GM12878 (cell line): ENCODE results near the gene POLE3. TPM values are rescaled to one million over a fixed set of nuclear protein-coding genes. Genes with fewer than 3 reads are reported as not detected.

Experiments used
- ATAC-seq: fragments of 200-7000 bp; cut with Tn5 transposase; 3 replicates; pipeline ENCODE4 v1.9.1; 2020; ENCODE audit warnings: mild to moderate bottlenecking, moderate library complexity
- BruUV-seq: library from RNA; stranded (reverse); fragments of 400-500 nt; replicated peaks from 2 replicates; lab custom pipeline; 2021; lab: Mats Ljungman, UMichigan
- CTCF ChIA-PET: fragments of 300-600 bp; sonication (Branson Sonifier 250); formaldehyde crosslinking; extraction: SDS; loops from one replicate; lab custom pipeline; 2021; ENCODE audit warnings: inconsistent platforms; lab: Yijun Ruan, JAX
- POLR2A ChIA-PET: fragments of 350-600 bp; formaldehyde crosslinking; extraction: SDS; loops from one replicate; lab custom pipeline; 2021; ENCODE audit warnings: inconsistent platforms; lab: Charles Lee
- RAD21 ChIA-PET: fragments of 300-600 bp; sonication (Branson Sonifier 250); formaldehyde crosslinking; loops from one replicate; lab custom pipeline; 2023; ENCODE audit warnings: antibody characterized with exemption; ENCODE audit not compliant: unreplicated experiment; lab: Charles Lee
- SMC1A ChIA-PET: fragments of 300-600 bp; sonication (Branson Sonifier 250); formaldehyde crosslinking; loops from one replicate; lab custom pipeline; 2023; ENCODE audit not compliant: unreplicated experiment, uncharacterized antibody; lab: Charles Lee
- DNase-seq: peaks from one replicate; pipeline ENCODE4 v3.0.0-alpha.2; 2011; ENCODE audit warnings: low read depth, low spot score
- FAIRE-seq: peaks from 3 replicates; lab custom pipeline; 2011; peaks lifted over from hg19 to GRCh38; lab: Jason Lieb, UNC
- H2AFZ ChIP-seq: 2 replicates; pipeline ENCODE4 v1.6.0; 2011; ENCODE audit warnings: low read depth, low read length, control low read depth; ENCODE audit not compliant: control insufficient read depth
- H3K27ac ChIP-seq: 2 replicates; pipeline ENCODE4 v1.5.1; 2011; ENCODE audit warnings: control low read depth; ENCODE audit not compliant: control insufficient read depth, insufficient read depth
- H3K27me3 ChIP-seq, 2 experiments: replicated peaks in 1 of 2; 2 replicates each; pipeline versions ENCODE4 v1.6.0 to v1.6.1; 2011; ENCODE audit warnings: low read length in 1 of 2; ENCODE audit not compliant: control insufficient read depth in 2 of 2, insufficient read depth in 2 of 2
- H3K36me3 ChIP-seq, 2 experiments: 2 replicates each; pipeline ENCODE4 v1.5.1; 2011; ENCODE audit warnings: low read length in 1 of 2; ENCODE audit not compliant: control insufficient read depth in 2 of 2, insufficient read depth in 2 of 2
- H3K4me1 ChIP-seq: 2 replicates; pipeline ENCODE4 v1.6.1; 2011; ENCODE audit warnings: mild to moderate bottlenecking, low read length, moderate library complexity, mixed read lengths; ENCODE audit not compliant: control insufficient read depth, insufficient read depth
- H3K4me2 ChIP-seq: 2 replicates; pipeline ENCODE4 v1.6.0; 2011; ENCODE audit warnings: control low read depth; ENCODE audit not compliant: control insufficient read depth, insufficient read depth
- H3K4me3 ChIP-seq: fragments of 200-600 bp; sonication (generic); 2 replicates; pipeline ENCODE4 v1.5.1; 2016
- H3K79me2 ChIP-seq: 2 replicates; pipeline ENCODE4 v1.6.0; 2011; ENCODE audit warnings: low read length; ENCODE audit not compliant: control insufficient read depth, insufficient read depth
- H3K9ac ChIP-seq: 2 replicates; pipeline ENCODE4 v1.8.0; 2011; ENCODE audit warnings: low read length, control low read depth, mixed read lengths; ENCODE audit not compliant: control insufficient read depth, insufficient read depth
- H3K9me3 ChIP-seq: replicated peaks from 3 replicates; pipeline ENCODE4 v1.5.1; 2011; ENCODE audit warnings: mild to moderate bottlenecking, low read length; ENCODE audit not compliant: control insufficient read depth, insufficient read depth
- H4K20me1 ChIP-seq: 2 replicates; pipeline ENCODE4 v1.6.0; 2011; ENCODE audit not compliant: control insufficient read depth, insufficient read depth
- CREB1 ChIP-seq: IDR thresholded peaks from 2 replicates; pipeline ENCODE4 v1.6.1; 2012; ENCODE audit warnings: low read depth, mild to moderate bottlenecking, inconsistent platforms
- CREM ChIP-seq: IDR thresholded peaks from 2 replicates; pipeline ENCODE4 v1.6.1; 2014; ENCODE audit warnings: antibody characterized with exemption, low read depth
- E2F4 ChIP-seq: IDR thresholded peaks from 2 replicates; pipeline ENCODE4 v1.6.1; 2012; ENCODE audit warnings: low read depth, low read length, improper control_type of control experiment
- HDGF ChIP-seq: fragments of 450-650 bp; IDR thresholded peaks from 2 replicates; pipeline ENCODE4 v1.6.1; 2016; ENCODE audit warnings: antibody characterized with exemption
- IKZF1 ChIP-seq: fragments of 450-650 bp; conservative IDR thresholded peaks from 2 replicates; pipeline ENCODE4 v1.6.1; 2017; ENCODE audit warnings: antibody characterized with exemption, mild to moderate bottlenecking
- PML ChIP-seq: IDR thresholded peaks from 2 replicates; pipeline ENCODE4 v1.6.1; 2012; ENCODE audit warnings: low read length, inconsistent platforms
- POLR2A ChIP-seq: IDR thresholded peaks from 2 replicates; pipeline ENCODE4 v1.6.1; 2011; ENCODE audit warnings: low read depth, mild to moderate bottlenecking, low read length
- POLR2AphosphoS2 ChIP-seq: IDR thresholded peaks from 2 replicates; pipeline ENCODE4 v1.6.1; 2011; ENCODE audit warnings: low read depth, mild to moderate bottlenecking, low read length, improper control_type of control experiment, moderate library complexity
- RELA ChIP-seq: fragments of 450-650 bp; IDR thresholded peaks from 2 replicates; pipeline ENCODE4 v1.8.0; 2014; ENCODE audit warnings: borderline replicate concordance; ENCODE audit not compliant: partially characterized antibody
- SMAD5 ChIP-seq: IDR thresholded peaks from 2 replicates; pipeline ENCODE4 v1.6.1; 2016; ENCODE audit warnings: antibody characterized with exemption, low read depth
- SREBF1 ChIP-seq: IDR thresholded peaks from 2 replicates; pipeline ENCODE4 v1.6.1; 2012; ENCODE audit warnings: mild to moderate bottlenecking, low read length
- STAT1 ChIP-seq: fragments of 450-650 bp; conservative IDR thresholded peaks from 2 replicates; pipeline ENCODE4 v1.6.1; 2014; ENCODE audit warnings: antibody characterized with exemption, mild to moderate bottlenecking
- SUZ12 ChIP-seq: fragments of 200-600 bp; sonication (generic); IDR thresholded peaks from one replicate; pipeline ENCODE4 v1.6.1; 2018; ENCODE audit warnings: antibody characterized with exemption, mild to moderate bottlenecking; ENCODE audit not compliant: unreplicated experiment
- TAF1 ChIP-seq: IDR thresholded peaks from 2 replicates; pipeline ENCODE4 v1.6.1; 2011; ENCODE audit warnings: mild to moderate bottlenecking, low read depth, low read length, borderline replicate concordance
- TCF7 ChIP-seq: IDR thresholded peaks from 2 replicates; pipeline ENCODE4 v1.6.1; 2014; ENCODE audit warnings: antibody characterized with exemption, borderline replicate concordance
- YY1 ChIP-seq: IDR thresholded peaks from 2 replicates; pipeline ENCODE4 v1.6.1; 2011; ENCODE audit warnings: low read depth, mild to moderate bottlenecking, low read length
- ZBTB33 ChIP-seq: fragments of 450-650 bp; IDR thresholded peaks from 2 replicates; pipeline ENCODE4 v1.6.1; 2017; ENCODE audit warnings: mild to moderate bottlenecking
- ZZZ3 ChIP-seq: IDR thresholded peaks from 2 replicates; pipeline ENCODE4 v1.6.1; 2011; ENCODE audit warnings: low read depth; ENCODE audit not compliant: control insufficient read depth, insufficient read length
- WGBS: methylation state at CpG from one replicate; pipeline ENCODE4 v1.1.6; 2016; ENCODE audit warnings: low lambda C conversion rate; ENCODE audit not compliant: insufficient replicate concordance, insufficient coverage; ENCODE audit errors: missing lambda C conversion rate; 5-methylcytosine and 5-hydroxymethylcytosine counted together
- in situ Hi-C: fragments of 300-500 bp; cut with MboI; formaldehyde crosslinking; loops from 9 replicates; pipeline ENCODE4 v1.14.3; 2018; ENCODE audit warnings: mixed read lengths
- intact Hi-C: fragments of 100-400 bp; cut with micrococcal nuclease; formaldehyde crosslinking; loops from one replicate; pipeline ENCODE4 v1.14.2; 2022; ENCODE audit not compliant: unreplicated experiment
- polyA plus RNA-seq, 11 experiments: library from polyadenylated mRNA; depleted of rRNA in 4 of 11; unstranded in 6 of 11; stranded (reverse) in 5 of 11; fragments of >200 nt; fragmentation: Nextera tagmentation in 4 of 11; fragmentation: Illumina TruSeq in 1 of 11; extraction: Ambion mirVana in 4 of 11; extraction: Trizol in 1 of 11; gene quantifications; 1 replicate in 1 of 11; 2 replicates in 10 of 11; pipeline versions ENCODE4 v1.2.1 to v1.2.3, GENCODE V29; 2011 to 2016; ENCODE audit warnings: inconsistent platforms in 2 of 11, missing spikeins in 2 of 11, low read depth in 1 of 11
- total RNA-seq, 4 experiments: library from RNA; depleted of rRNA in 3 of 4; stranded (reverse); fragments of >200 nt in 3 of 4; fragmentation: Illumina TruSeq in 1 of 4; extraction: Trizol in 1 of 4; gene quantifications; 2 replicates each; pipeline versions ENCODE4 v1.2.1 to v1.2.3, GENCODE V29; 2013 to 2021
- TF ChIP-seq, protein P1 (sequence below): IDR thresholded peaks from 2 replicates; pipeline ENCODE4 v1.6.1; 2011; ENCODE audit warnings: borderline replicate concordance, low read depth, mild to moderate bottlenecking, moderate library complexity, low read length; ENCODE audit not compliant: insufficient read depth, poor library complexity, severe bottlenecking

The POLE3 gene
- total and polyA plus RNA-seq, 10 of the 15 experiments (the other 5 are each of a cell fraction or from before 2014, with no cell fraction given) = 40.8 to 116 (median 80.2) TPM

DNA sequence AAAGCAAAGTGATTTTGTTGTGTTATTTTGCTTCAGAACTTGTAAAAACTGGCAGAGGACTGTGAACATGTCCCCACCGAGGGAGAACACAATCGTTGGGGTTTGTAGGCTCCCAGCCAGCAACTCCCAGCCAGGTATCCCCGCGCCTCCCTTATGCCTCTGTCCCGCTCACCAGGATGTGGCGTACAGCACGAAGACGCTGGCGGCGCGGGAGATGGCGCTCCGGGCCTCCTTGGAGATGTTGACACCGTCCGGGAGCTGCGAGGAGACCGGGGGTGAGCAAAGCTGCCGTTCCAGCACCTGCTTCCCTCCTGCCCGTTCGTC, 630 bp downstream of the POLE3 start:
- Histone ChIP-seq H3K4me1 (peaks cover 16% of the 10 kb centered on the region; the same call in 1 of the 2 replicates), H3K27ac (peak overlapping the region; percentile 98), H4K20me1 (no peaks in the 10 kb centered on the region), H3K9me3 (no peaks in the 10 kb centered on the region), H2AFZ (peak overlapping the region; percentile 97), H3K4me2 (peak overlapping the region; percentile 81), H3K36me3 (peaks cover 0 to 10% of the 10 kb centered on the region in 2 experiments; a peak in 1 of 4 replicates), H3K4me3 (peak overlapping the region; percentile 92), H3K27me3 (no peaks in the 10 kb centered on the region), H3K9ac (peak overlapping the region; percentile 93), H3K79me2 (peaks cover 19% of the 10 kb centered on the region)
- 0% methylated on average over 20 of the region's 20 CpGs for WGBS
- peak; percentile 14 for ATAC-seq
- no TSS peak for BruUV-seq
- DNase-seq = no peak
- ChIA-PET POLR2A (interaction anchor here (0.7 to 2.6 kb wide), 11 partner anchors 8 to 192 kb away, joined by 3 to 18 read pairs (median 4); partner anchors contain the start of genes ALAD, CDC26 and PRPF4), CTCF (interaction anchor here (0.7 to 5.3 kb wide), 18 partner anchors 9 to 256 kb away, joined by 3 to 72 read pairs (median 3); partner anchors contain the start of genes ALAD, CDC26, PRPF4 and WDR31), RAD21 (interaction anchor here (0.6 to 2.5 kb wide), 21 partner anchors 9 to 248 kb away, joined by 3 to 16 read pairs (median 5); partner anchors contain the start of genes ALAD, CDC26, FKBP15 and PRPF4), SMC1A (interaction anchor here (0.7 to 1.8 kb wide), 11 partner anchors 11 to 249 kb away, joined by 3 to 11 read pairs (median 4); partner anchors contain the start of genes CDC26, PRPF4 and WDR31)
- in situ Hi-C loops (loop anchor here (5.0 kb wide), 1 partner anchor 138 kb away; no protein-coding TSS in a partner anchor), intact Hi-C loops (loop anchor here (10.0 kb wide), 2 partner anchors 195 to 1045 kb away; no protein-coding TSS in a partner anchor)
- FAIRE-seq = no peak
- no peak for TF ChIP-seq HDGF
- no peak for TF ChIP-seq SUZ12
- TF ChIP-seq TCF7 = no peak
- TF ChIP-seq IKZF1 = no peak
- no peak for TF ChIP-seq STAT1
- TF ChIP-seq CREB1 = no peak
- TF ChIP-seq PML = no peak
- no peak for TF ChIP-seq YY1
- TF ChIP-seq ZZZ3 = no peak
- TF ChIP-seq SREBF1 = no peak
- no peak for TF ChIP-seq E2F4
- no peak for TF ChIP-seq RELA
- no peak for TF ChIP-seq ZBTB33
- TF ChIP-seq POLR2A = no peak
- no peak for TF ChIP-seq TAF1
- TF ChIP-seq POLR2AphosphoS2 = no peak
- TF ChIP-seq, protein P1, sequence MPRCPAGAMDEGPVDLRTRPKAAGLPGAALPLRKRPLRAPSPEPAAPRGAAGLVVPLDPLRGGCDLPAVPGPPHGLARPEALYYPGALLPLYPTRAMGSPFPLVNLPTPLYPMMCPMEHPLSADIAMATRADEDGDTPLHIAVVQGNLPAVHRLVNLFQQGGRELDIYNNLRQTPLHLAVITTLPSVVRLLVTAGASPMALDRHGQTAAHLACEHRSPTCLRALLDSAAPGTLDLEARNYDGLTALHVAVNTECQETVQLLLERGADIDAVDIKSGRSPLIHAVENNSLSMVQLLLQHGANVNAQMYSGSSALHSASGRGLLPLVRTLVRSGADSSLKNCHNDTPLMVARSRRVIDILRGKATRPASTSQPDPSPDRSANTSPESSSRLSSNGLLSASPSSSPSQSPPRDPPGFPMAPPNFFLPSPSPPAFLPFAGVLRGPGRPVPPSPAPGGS = no peak
- TF ChIP-seq CREM = no peak
- no peak for TF ChIP-seq SMAD5
